GM18858 (cell line): ENCODE results near the gene CCDC184.
"Not testable (repeated sequence)": the region's sequence is repeated elsewhere in the genome, so short reads cannot be mapped to it uniquely, and the experiment has no call there.

ENCODE experiments used
- ATAC-seq: cut with Tn5 transposase; IDR thresholded peaks from one replicate; pipeline ENCODE4 v1.9.1; 2021; ENCODE audit not compliant: unreplicated experiment

The CCDC184 gene

DNA sequence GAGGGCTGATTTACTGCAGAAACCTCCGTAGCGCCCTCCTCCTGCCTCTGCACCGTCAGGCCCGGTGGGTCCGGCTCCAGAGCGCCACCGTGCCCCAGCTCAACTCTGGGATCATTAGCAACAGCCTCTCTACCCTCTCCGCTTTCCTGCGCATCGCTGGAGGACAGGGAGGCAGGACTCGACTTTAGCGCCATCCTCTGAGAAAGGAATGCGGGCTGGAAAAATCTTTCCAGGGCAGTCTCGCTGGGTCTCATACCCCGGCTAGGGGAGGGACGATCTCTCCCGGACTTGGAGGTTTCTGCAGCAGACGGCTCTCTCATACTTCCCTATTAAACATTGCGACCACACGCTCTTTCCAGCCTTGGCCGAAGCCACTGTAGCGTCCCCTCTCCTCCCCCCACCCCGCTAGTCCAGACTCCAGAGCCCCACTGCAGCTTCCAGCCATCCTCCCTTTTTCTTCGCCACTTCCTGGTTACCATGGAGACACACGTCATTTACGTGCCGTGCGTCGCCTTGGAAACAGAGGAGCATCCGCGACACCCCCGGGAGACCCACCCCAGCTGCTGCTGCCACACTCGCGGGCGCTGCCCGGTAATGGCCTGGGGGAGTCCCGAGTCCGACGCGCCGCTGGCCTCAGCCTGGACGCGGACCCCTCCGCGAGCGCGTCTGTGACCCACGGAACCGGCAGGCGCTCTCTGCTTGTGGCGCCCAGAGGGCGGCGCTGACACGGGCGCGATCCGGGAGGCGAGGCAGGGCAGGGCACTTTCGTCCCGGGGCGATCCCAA is at the start of gene CCDC184:
Gene CCDC184, plus strand, starts transcription at position 554 of the 785 bp plus-strand sequence. CDS start 479 bp downstream, outside the sequence.
- peak; percentile 53 for ATAC-seq

DNA sequence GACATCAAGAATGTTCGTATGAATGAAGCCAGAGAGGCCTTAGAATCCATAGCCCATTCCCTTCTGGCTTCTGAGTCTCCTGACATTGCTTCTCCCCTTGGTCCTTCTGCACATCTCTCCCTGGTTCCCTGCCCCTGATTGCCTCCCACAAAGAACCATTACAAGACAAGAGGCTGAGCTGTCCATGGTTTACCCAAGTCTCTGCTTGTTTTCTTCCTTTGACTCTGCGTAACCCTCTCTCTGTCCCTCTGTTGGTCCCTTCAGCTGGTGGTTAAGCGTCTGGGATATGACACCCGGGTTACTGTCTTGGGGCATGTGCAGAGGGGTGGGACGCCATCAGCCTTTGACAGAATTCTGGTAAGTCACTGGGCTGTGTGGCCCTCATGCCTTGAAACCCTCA is 48.4 kb upstream of the CCDC184 start:
- no peak for ATAC-seq

DNA sequence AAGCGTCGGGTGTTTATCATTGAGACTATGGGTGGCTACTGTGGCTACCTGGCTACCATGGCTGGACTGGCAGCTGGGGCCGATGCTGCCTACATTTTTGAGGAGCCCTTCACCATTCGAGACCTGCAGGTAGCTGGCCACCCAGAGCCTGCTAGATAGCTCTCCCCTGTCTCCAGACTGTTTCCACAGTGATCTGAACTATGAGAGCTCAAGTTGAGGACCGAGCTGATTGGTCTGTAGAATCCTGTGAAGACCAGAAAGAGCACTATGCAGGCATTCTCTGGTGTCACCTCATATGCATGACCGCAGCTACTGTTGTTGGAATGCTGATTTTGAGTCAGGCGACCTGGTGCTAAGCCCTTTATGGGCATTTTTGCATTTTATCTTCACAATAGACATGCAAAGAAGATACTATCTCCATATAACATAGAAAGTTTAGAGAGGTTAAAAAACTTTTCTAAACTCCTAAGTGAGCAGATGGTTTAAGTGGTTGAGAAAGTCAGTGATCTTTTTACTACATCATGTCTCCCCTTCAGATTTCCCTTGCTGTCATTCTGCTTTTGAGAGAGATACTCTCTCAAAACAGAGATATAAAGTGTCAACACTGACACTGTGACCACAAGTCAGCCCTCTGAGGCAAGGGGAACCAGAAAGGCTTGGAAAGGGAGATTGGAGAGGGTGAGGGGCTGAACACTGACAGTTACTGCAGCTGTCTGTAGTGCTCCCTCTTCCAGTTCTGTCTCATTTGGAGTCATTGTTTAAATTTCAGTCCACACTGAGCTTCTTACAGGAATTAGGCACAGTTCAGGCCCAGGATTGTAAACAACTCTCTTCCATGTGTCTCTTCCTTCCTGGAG is 40.4 kb upstream of the CCDC184 start:
- ATAC-seq: no peak

DNA sequence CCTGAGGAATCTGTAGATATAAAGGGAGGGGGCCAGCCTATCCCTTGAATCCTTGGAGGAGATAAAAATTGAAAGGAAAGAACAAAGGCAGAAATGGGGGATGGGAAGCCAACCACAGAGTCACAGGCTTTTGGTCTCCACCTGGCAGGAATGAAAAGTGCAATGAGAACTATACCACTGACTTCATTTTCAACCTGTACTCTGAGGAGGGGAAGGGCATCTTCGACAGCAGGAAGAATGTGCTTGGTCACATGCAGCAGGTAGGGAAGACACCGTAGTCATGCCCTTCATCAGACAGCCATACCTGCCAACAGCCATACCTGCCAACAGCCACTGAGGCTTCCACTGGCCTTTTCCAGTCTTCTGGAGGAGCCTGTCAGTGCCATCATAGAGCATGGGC is 39.5 kb upstream of the CCDC184 start:
- no peak for ATAC-seq

DNA sequence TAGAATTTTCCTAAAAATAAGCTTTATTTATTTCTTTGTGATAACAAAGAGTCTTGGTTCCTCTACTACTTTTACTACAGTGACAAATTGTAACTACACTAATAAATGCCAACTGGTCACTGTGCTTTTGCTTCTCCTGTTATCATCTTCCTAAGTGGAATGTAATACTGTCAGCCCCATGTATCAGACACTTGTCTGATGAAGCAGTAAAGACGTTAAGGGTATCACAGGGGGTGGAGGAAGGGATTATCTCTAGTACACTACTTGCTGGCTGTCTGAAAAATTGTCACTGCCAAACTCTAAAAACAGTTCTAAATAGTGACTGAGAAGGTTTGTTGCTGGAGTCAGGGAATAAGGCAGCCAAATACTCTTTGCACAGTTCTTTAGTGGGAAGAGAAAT is 37.5 kb upstream of the CCDC184 start:
- ATAC-seq: no peak

DNA sequence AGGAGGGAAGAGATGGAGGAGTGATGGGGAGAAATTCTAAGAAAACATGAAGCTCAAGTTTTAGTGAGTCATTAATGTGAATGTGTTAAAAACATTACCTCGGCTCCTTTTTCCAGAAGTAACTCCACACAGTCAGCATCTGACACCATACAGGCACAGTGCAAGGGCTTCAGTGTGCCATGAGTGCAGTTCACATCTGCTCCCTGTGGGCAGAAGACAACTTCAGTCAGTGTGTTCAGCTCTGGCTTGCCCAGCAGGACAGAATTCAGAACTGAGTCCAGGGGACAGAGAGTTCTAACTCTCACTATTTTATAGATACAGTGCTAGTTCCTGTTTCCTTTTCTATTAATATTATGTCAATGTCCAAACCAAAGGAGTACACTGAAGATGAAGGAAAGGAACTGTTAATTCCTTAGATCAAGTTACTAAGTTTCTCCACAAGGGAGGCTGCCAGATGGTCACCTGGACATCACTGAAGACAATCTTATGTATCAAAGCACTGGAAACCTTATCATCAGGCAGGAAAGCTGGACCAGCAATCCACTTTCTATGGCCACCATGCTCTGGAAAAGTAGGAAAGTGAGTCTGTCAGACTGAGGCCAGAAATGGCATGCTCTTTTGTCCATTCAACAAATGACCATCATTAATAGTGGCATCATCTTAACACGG is 32.2 kb upstream of the CCDC184 start:
- no peak for ATAC-seq

DNA sequence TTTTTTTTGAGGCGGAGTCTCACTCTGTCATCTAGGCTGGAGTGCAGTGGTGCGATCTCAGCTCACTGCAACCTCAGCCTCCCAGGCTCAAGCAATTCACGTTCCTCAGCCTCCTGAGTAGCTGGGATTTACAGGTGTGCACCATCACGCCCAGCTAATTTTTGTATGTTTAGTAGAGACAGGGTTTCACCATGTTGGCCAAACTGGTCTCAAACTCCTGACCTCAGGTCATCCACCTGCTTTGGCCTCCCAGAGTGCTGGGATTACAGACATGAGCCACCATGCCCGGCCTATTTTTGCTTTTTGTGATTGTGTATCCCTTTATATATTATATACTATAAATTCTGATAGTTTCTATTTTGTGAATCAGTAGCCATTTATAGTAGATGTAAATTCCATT is 27.7 kb upstream of the CCDC184 start:
- not testable (repeated sequence) for ATAC-seq

DNA sequence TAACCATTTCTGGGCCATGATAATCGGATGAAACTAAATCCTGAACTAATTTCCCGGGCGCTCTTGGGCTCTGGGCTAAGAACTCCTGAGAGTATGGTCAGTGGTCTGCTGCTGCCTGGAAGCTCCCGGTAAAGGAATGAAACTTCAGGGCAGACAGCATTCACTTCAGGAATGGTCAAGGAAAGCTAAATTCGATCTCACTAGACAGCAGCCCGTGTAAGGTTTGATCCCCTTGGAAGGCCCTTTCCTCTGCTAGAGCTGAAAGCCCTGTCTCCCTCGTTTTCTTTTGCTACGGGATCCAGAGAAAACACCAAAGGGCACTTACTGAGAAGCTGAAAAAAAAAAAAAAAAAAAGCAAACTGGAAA is 26.8 kb upstream of the CCDC184 start:
- no peak for ATAC-seq

DNA sequence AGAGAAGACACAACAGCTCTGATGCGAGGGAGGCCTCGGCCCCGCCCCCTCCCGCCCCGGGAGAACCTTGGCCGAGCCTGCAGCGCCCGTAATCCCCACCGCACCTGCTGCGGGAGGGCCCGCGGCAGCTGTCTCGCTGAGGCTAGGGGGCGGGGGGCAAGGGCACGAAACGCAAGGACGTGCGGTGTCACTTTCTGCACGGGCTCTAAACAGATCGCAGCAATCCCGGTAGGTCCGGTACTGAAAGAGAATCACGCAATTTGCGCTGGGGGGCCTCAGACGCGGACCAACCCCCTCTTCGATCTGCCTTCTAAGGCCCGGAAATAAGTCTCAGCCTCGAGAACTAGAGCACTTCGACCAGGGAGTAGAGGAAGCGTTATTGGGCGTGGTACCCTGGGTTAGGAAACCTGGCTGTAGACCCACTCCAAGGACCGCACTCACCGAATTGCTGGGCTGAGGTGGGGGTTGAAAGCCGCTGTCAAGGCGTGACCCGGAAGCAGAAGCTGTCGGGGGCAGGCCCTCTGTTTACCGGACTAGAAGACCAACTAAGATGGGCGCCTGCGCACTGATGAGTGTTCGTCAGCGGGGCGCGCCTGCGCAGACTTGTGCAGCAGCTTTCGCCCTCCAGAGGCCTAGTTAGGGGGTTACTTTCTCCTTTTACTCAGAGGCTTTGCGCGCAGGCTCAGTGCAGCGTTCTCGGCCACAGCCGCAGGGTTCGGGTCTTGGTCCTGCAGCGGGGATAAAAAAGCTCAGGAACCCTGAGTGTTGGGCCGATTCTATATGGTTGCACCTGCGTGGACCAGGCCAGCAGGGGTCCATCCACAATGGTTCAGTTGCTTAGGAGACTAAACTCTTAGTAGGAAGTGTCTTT is 26.2 kb upstream of the CCDC184 start, which contains the start of gene ASB8:
Gene ASB8, minus strand, starts transcription at position 498 of the 871 bp plus-strand sequence. CDS start 4,019 bp downstream, outside the sequence.
- peak; percentile 79 for ATAC-seq

DNA sequence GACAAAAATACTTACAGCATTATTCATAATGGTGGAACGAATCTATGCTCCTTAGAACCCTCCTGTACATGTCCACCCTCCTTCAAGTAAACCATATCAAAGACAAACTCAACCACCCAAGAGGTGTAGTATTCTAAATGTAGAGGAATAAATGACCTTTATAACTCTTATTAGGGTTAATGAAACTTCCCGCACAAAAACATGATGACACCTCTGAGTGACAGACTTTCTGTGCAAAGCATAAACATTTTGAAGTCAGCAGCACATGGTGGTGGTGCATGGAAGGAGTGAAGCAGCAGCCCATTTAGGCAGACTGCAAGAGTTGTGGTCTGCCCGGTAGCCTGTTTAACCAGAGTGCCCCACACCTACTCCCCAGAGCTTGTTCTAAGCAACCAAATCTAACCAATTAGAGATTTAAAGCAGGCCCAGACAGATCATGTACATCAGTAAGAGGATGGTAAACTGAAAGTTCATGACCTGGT is 25.5 kb upstream of the CCDC184 start:
- no peak for ATAC-seq

DNA sequence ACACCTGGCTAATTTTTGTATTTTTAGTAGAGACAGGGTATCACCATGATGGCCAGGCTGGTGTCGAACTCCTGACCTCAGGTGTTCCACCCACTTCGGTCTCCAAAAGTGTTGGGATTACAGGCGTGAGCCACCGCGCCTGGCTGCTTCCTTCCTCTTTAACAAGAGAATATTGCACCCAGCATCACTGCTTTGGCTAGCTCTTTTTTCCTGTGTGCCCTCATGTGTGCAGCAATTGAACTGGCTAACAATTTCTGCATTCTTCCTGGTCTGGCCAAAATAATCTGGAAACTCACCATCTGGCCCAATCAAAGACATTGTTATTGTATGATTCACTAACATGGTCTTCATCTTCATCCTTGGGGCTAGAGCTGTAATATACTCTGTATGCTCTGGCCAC is 23.4 kb upstream of the CCDC184 start:
- no peak for ATAC-seq

DNA sequence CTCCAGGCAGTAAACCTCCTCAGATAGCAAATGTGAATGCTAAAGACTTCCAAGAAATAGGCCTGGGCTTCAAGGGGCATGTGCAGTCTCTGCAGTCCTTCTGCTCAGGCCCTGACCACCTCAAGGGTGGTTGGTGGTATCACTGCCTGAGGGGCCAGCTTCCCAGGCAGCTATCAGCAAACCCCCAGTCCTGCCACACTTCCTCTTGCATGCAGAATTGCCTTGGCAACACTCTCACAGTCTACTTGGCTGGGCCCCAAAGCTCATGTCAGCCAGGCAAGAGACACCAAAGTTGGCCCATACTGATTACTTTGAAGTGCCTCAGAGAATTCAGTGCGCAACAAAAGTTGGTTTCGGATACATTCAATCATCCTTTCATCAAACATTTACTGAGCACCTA is 22.6 kb upstream of the CCDC184 start:
- ATAC-seq: no peak

DNA sequence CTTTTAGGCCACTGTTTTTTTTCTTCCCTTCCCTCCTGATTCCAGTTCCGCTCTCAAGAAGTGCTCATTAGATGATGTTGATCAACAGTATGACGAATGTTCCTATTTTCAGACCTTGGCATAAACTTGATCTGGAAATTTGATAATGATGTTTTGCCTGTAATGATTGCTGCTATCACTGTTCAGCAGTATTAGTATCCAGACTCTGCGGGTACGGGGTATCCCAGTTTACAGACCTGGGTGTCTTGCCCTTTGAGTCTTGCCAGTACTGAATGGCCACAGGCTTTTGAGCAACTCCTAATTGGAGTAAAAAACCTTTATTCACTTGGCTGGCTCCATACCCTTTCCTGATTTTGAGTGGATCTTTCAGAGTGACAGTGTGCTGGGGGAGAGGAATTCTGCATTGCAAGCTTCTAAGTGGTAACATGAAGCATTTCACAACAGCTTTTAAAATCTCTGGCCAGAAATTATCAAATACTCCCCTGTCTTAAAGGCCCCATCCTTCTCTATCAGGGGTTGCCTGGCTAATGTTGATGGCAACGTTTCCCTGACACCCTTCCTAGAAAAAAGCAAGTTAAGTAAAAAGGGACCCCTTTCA is 20.2 kb upstream of the CCDC184 start:
- ATAC-seq: no peak

DNA sequence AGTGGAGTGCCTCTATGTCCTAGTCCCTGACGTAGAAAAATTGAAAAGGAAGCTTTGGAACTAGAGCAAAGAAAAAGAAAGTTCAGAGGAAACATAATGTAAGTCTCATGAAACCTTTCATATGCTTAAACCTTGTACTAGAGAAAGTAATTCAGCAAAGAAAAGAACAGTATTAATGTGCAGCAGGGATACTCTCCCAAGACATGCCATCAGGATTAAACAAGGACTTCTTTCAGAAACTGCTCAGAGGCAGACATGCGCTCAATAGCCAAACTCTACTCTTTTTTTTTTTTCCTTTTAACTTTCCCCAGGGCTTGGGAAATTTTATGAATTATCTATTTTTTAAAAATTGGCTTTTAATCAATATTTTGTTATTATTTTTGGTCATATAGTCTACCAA is 19.0 kb upstream of the CCDC184 start:
- no peak for ATAC-seq

DNA sequence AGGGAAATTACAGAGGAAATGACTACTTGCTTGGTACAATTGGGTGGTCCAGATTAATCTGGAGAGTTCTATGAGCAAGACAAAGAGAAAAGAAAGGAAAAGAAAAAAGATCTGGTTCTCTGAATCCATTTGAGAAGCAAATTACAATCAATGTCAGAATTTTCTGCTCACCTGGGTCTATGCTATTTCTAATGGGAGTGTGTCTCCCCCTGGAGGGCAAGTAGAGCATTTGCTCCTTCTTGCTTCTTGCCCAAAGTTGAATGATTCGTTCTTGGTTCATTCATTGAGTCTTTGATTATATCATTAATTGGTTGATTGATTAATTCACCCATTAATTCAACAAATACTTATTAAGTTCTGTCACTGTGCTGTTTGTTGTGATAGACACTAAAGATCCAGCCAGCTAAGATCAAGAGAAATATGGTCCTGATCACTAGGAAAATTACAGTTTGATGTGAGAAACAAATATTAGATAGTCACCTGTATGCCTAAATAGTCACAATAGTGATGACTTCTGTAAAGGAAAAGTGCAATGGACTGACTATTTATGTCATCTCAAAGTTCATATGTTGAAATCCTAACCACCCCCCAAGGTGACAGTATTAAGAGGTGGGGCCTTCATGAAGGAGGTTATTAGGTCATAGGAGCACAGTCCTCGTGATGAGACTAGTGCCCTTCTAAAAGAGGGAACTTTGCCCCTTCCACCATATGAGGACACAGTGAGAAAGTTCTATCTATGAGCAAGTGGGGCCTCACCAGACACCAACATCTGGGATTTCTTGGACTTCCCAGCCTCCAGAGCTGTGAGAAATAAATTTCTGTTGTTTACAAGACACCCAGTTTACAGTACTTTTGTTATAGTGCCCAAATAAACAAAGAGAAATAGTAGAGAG is 18.1 kb upstream of the CCDC184 start:
- no peak for ATAC-seq

DNA sequence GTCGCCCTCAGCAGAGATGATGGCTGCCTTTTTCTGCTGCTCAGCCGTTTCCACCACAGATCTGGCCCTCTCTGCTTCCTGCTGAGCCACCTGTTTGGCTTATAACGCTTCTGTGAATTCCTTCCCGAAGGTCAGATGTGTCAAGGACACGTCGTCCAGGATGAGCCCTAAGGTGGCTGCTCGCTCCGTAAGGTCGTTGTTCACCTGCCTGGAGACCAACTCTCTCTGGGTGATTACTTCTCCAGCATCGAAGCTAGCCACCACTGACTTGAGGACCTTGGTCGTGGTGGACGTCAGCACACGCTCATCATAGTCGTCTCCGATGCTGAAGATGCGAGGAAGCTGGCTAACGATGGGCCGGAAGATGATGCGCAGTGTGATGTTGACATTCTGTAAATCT is 14.4 kb upstream of the CCDC184 start:
- ATAC-seq: no peak

DNA sequence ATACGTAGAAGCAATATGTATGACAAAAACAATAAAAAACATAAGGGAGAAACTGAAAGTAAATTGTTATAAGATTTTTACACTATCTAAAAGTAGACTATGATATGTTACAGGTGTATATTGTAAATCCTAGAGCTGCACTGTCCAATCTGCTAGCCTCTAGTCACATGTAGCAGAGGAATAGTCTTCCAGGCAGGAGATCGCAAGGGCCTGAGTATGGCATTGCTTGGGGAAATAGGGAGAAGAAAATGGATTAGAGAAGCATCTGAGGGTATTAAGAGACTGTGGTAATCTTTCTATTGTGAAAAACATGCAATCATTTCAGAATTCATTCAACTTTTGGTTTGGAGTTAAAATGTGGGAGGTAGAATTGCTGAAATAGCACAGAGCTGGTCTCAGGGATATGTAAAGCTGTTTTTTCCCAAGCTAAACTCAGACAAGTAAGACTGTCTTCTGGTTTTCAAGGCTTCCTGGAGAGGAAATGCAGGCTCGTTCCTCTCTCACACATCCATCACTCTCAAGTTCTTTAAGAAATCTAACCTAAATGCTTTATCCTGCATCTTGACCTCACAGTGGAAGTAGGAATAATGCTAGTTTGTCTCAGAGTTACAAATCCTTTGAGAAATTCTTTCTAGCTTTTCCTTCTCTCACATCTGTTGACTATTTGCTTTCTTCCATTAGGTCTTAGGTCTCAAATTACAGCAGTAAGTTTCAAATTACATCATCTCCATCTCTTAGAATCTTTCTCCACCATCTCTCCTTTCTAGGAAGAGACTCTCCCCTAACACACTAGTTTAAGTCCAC is 7.6 kb upstream of the CCDC184 start:
- ATAC-seq: no peak

DNA sequence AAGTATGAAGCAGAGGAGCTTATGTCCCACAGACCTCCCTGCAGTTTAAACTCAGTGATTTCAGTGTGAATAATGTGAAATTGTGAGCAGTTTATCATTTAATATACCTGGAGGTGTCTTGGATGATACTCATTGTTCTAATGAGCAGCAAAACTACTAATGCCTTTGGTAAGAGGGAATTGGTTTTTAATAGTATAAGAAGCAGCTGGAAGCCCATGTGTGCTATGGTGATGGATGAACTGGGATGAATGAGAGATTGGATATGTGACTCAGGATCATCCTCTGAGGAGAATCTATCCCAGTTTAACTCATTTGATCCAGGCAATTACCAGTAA is 7.1 kb upstream of the CCDC184 start:
- ATAC-seq: no peak
